Esophagus muscularis mucosa (tissue), 3 donors: ENCODE measurements around the gene PHOSPHO2.

Experiments used
- POLR2A ChIP-seq: fragments of 450-650 bp; IDR thresholded peaks from one replicate; pipeline ENCODE4 v1.6.1; 2017; ENCODE audit warnings: antibody characterized with exemption, moderate library complexity, mild to moderate bottlenecking, low read depth
- POLR2AphosphoS5 ChIP-seq, 2 donors: sonication (generic); formaldehyde crosslinking; IDR thresholded peaks; one replicate each; pipeline ENCODE4 v1.6.1; 2017; ENCODE audit warnings: antibody characterized with exemption in 2 of 2
- TF ChIP-seq, protein P1 (sequence below), 3 experiments: fragments of 200-600 bp in 2 of 3; fragments of 450-650 bp in 1 of 3; sonication (generic) in 2 of 3; IDR thresholded peaks; one replicate each; pipeline ENCODE4 v1.5.1; 2017 to 2019; ENCODE audit warnings: antibody characterized with exemption in 3 of 3, mild to moderate bottlenecking in 2 of 3, moderate library complexity in 1 of 3

DNA sequence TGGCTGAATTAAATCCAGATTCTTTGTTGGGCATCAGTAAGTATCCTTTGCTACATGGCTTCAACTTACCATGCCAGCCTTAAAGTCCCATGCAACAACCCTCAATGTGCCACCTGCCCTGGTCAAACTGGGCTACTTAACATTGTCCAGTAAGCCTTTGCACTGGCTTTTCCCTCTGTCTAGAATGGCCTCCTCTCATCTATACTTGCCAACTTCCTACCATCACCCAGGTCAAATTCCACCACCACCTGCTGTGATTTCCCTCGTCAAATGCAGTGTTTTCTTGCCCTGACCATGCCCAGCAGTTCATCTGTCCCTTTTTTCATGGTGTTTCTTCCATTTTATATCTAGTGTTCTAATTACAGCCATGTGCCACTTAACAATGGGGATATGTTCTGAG is 45.1 kb downstream of the PHOSPHO2 start:
- TF ChIP-seq, protein P1, sequence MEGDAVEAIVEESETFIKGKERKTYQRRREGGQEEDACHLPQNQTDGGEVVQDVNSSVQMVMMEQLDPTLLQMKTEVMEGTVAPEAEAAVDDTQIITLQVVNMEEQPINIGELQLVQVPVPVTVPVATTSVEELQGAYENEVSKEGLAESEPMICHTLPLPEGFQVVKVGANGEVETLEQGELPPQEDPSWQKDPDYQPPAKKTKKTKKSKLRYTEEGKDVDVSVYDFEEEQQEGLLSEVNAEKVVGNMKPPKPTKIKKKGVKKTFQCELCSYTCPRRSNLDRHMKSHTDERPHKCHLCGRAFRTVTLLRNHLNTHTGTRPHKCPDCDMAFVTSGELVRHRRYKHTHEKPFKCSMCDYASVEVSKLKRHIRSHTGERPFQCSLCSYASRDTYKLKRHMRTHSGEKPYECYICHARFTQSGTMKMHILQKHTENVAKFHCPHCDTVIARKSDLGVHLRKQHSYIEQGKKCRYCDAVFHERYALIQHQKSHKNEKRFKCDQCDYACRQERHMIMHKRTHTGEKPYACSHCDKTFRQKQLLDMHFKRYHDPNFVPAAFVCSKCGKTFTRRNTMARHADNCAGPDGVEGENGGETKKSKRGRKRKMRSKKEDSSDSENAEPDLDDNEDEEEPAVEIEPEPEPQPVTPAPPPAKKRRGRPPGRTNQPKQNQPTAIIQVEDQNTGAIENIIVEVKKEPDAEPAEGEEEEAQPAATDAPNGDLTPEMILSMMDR (IDR thresholded peaks at IDR 0.05) = no peak
- TF ChIP-seq POLR2A = no peak
- no peak for TF ChIP-seq POLR2AphosphoS5 (IDR thresholded peaks at IDR 0.05)
